ENCODE results near the gene OR2V1.
A peak's percentile ranks its signal among the peaks of the same experiment; 100 is the strongest.
"Not testable (repeated sequence)": the region's sequence is repeated elsewhere in the genome, so short reads cannot be mapped to it uniquely, and the experiment has no call there.

OR2V1 gene

DNA sequence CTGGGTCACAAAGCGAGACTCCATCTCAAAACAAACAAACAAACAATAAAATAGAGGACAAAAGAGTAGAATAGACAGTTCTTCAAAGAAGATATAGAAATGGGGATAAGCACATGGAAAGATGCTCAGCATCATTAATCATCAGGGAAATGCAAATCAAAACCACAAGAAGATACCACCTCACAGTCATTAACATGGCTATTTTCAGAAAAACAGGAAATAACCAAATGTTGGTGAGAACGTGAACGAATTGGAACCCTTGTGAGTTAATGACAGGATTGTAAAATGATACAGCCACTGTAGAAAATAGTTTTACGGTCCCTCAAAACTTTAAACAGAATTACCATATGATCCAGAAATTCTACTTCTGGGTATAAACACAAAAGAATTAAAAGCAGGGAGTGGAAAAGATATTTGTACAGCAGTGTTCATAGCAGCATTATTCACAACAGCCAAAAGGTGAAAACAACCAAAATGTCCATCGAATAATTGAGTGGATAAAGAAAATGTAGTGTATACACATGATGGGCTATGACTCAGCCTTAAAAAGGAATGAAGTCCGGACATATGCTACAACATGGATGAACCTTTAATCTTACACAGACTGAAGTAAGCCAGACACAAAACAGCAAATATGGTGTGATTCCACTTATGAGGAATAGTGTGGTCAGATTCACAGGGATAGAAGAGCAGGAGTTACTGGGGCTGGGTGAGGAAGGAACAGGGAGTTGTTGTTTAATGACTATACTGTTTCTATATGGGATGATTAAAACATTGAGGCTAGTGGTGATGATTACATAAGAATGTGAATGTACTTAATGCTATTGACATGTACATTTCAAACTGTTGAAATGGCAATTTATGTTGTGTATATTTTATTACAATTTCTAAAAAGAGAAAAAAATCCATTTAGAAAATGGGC, 36.1 kb upstream of the OR2V1 start:
- peaks cover 58% of the 10 kb centered on the region for H3K4me1 Mint-ChIP-seq (ENCODE audit: low read depth)
- no peak overlapping the region for H3K4me3 Mint-ChIP-seq
- no peak for DNase-seq (ENCODE audit: low spot score)
- H3K27ac Mint-ChIP-seq = peak overlapping the region; percentile 49
- peaks cover 7% of the 10 kb centered on the region for H3K36me3 Mint-ChIP-seq (ENCODE audit: low read depth)
- no peaks in the 10 kb centered on the region for H3K9me3 Mint-ChIP-seq
- peaks cover 37% of the 10 kb centered on the region for H3K27me3 Mint-ChIP-seq (ENCODE audit: low read depth)

DNA sequence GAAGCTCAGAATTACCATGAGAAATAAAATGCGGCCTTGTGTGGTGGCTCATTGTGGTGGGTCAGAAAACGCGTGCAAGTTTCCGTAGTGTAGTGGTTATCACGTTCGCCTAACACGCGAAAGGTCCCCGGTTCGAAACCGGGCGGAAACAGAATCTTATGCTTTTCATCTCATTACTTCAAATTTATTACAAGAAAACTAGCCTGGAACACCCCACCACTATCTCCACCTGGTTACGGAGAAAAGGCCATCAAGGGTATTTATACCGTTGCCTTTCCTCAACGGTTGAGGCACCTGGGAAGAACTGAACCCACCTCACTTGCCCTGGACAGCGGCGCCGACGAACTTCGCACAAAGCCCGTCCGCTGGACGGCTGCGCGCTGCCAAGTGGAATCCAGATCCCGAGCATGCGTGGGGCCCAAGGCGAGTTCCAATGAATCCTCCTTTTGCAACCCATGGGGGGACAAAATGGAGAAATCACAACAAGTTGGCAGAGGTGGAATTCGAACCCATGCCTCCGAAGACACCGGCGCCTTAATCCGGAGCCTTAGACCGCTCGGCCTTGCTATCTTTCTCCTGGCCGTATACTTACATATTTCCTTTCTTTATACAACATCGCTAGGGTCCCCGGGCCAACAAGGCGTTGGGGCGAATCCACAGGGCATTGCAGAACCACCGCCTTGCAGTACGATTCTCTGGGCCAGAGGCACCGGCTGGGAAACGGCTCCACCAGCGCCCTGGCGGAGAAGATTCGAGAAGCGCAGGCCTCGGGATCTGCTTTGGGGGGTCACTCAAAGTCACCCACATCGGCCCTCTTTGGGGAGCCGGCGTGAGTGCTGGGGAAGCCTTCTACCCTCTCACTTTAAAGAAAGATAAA, 33.3 kb upstream of the OR2V1 start:
- Mint-ChIP-seq H3K4me1 (ENCODE audit: low read depth) (peaks cover 44% of the 10 kb centered on the region), H3K9me3 (no peaks in the 10 kb centered on the region), H3K36me3 (ENCODE audit: low read depth) (peaks cover 3% of the 10 kb centered on the region), H3K27ac (peak overlapping the region; percentile 95), H3K4me3 (peak overlapping the region; percentile 82), H3K27me3 (ENCODE audit: low read depth) (peaks cover 23% of the 10 kb centered on the region)
- no peak for DNase-seq (ENCODE audit: low spot score)

DNA sequence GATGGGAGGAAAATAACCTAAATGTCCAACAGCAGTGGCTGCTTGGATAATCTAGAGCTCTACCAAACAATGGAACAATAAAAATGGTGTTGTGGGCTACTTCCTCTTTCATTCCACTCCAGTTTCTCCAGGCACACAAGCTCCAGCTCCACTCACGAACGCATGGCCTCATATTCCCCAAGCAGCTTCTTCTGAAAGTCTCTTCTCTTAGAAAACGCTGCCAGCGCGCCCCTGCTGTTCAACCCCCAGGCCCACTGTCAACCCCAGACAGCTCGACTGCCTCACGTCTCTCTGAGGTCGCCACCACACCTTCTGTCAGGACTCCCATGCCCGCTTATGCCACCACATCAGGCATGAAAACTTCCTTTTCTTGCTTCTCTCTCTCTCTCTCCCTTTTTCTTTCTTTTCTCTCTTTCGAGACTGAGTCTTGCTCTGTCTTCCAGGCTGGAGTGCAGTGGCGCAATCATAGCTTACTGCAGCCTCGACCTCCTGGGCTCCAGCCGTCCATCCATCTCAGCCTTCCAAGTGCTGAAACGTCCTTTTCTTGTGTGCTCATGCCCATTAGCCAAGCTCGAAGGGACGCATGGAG, 32.6 kb upstream of the OR2V1 start:
- peaks cover 17% of the 10 kb centered on the region for H3K27me3 Mint-ChIP-seq (ENCODE audit: low read depth)
- no peak for DNase-seq (ENCODE audit: low spot score)
- peak overlapping the region; percentile 95 for H3K27ac Mint-ChIP-seq
- H3K4me3 Mint-ChIP-seq = peak overlapping the region; percentile 82
- H3K9me3 Mint-ChIP-seq = no peaks in the 10 kb centered on the region
- H3K4me1 Mint-ChIP-seq (ENCODE audit: low read depth) = peaks cover 40% of the 10 kb centered on the region
- H3K36me3 Mint-ChIP-seq (ENCODE audit: low read depth) = no peaks in the 10 kb centered on the region

DNA sequence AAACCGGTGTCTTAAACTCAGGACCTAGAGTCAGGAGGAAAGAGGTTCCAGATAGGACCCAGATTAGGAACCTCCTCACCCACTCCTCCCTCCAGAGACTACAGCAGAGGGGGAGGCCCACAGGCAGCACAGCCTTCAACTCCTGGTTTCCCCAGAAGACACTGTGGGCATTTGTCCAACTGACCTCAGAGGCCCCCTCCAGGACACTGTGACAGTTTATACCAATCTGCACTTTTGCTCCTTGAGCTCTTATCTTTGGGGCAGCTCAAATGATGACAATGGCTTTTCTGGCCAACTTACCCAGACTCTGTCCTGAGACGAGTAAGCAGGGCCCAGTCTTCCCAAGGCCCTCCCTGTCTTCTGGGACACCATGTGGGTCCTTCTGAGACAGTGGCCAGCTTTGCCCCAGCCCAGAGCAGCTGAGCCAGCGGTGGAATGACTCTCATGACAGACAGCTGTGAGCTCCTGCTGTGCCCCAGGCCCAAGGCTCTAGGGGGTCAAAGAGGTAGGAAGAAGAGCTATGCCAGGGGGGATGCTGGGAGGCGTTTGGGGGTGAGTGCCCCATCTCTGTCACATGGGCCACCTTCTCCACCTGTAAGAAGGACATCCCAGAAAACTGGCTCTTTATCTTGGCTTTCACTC, 30.7 kb upstream of the OR2V1 start:
- H3K27ac Mint-ChIP-seq = peak overlapping the region; percentile 95
- no peak for DNase-seq (ENCODE audit: low spot score)
- H3K9me3 Mint-ChIP-seq = no peaks in the 10 kb centered on the region
- H3K36me3 Mint-ChIP-seq (ENCODE audit: low read depth) = no peaks in the 10 kb centered on the region
- peak overlapping the region; percentile 77 for H3K4me3 Mint-ChIP-seq
- peaks cover 12% of the 10 kb centered on the region for H3K27me3 Mint-ChIP-seq (ENCODE audit: low read depth)
- H3K4me1 Mint-ChIP-seq (ENCODE audit: low read depth) = peaks cover 25% of the 10 kb centered on the region

DNA sequence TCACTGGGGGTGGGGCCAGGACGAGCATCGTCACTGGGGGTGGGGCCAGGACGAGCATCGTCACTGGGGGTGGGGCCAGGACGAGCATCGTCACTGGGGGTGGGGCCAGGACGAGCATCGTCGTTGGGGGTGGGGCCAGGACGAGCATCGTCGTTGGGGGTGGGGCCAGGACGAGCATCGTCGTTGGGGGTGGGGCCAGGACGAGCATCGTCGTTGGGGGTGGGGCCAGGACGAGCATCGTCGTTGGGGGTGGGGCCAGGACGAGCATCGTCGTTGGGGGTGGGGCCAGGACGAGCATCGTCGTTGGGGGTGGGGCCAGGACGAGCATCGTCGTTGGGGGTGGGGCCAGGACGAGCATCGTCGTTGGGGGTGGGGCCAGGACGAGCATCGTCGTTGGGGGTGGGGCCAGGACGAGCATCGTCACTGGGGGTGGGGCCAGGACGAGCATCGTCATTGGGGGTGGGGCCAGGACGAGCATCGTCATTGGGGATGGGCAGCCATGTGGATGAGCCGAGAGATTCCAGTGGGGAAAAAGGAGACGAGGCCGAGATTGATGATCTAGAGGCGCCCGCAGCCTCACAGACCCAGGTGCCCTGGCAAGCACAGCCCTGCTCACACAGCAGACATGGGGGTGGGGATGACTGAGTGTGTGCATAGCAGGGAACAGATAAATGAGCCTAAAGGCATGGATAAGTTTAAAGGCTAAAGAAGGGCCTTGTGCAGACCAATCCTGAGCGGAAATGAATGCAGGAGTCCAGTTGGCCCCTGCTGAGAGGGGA, 30.0 kb upstream of the OR2V1 start:
- peak; percentile 46 for DNase-seq (ENCODE audit: low spot score)
- peaks cover 24% of the 10 kb centered on the region for H3K4me1 Mint-ChIP-seq (ENCODE audit: low read depth)
- H3K4me3 Mint-ChIP-seq = peak overlapping the region; percentile 77
- not testable (repeated sequence) for H3K27me3 Mint-ChIP-seq (ENCODE audit: low read depth); H3K9me3 Mint-ChIP-seq; H3K36me3 Mint-ChIP-seq (ENCODE audit: low read depth)
- H3K27ac Mint-ChIP-seq = peak overlapping the region; percentile 95

DNA sequence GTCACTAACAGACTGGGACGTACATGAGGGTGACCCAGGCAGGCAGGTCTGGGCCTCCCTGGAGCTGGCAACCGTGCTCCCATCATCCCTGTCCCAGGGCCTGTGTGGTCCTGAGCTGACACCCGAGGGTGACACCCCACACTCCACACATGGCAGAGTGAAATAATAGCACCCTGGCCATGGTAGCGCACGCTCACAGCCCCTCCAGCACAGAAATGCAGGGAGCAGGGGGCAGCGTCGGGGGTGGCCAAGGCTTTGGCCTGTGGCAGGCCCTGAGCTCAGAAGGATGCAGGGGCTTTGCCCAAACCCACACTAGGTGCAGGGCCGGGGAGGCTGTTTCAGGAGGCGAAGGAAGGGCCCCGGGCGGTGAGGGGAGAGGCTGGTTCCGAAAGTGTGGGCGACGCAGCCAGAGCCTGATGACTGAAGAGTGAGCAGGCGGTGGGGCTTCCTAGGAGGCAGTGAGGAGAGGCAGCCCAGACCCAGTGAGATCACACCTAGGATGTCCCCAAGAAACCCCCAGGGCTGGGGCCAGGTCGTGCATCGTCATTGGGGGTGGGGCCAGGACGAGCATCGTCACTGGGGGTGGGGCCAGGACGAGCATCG, 29.3 kb upstream of the OR2V1 start:
- Mint-ChIP-seq H3K9me3 (no peaks in the 10 kb centered on the region), H3K27me3 (ENCODE audit: low read depth) (peaks cover 3% of the 10 kb centered on the region), H3K4me1 (ENCODE audit: low read depth) (peaks cover 22% of the 10 kb centered on the region), H3K4me3 (peak overlapping the region; percentile 70), H3K27ac (peak overlapping the region; percentile 95), H3K36me3 (ENCODE audit: low read depth) (no peaks in the 10 kb centered on the region)
- peak; percentile 80 for DNase-seq (ENCODE audit: low spot score)

DNA sequence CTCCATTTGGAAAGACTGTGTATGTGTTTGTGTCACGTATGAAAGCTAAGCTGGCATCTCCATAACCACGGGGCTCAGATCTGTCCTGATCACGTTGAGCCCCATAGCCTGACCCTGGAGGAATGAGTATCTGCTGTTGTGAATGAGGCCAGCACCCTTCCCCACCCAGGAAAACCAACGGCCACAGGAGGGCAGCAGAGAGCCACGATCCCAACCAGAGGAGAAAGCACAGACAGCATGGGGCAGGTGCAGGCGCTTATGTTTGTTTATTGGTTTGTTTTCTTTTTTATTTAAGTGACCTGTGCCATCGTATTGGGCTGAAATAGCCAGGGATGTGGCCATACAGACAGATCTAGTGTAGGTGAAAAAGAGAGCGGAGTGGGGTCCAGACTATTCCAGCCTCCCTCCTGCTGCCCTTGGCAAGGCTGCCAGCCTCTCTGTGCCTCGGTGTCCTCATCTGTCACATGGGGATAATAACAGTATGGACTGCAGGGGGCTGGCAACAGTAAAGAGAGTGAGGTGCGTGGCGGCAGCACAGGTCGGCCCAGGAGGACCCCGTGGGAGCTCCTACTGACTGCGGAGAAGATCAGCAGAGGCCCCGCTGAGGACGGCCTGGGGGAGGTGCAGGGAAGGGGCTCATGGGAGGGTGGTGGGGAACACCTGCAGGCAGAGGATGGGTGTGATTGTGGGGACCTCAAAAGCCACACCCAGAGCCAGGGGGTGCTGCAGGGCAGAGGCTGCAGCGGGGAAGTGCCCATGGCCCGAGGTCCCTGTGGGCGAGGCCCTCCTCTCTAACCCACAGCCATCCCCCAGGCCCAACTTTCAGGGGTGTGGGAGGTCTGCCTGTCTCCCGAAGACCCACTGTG, 28.6 kb upstream of the OR2V1 start:
- Mint-ChIP-seq H3K9me3 (peaks cover 4% of the 10 kb centered on the region), H3K27me3 (ENCODE audit: low read depth) (peaks cover under 1% of the 10 kb centered on the region), H3K4me3 (peak overlapping the region; percentile 68), H3K27ac (peak overlapping the region; percentile 96), H3K4me1 (ENCODE audit: low read depth) (peaks cover 20% of the 10 kb centered on the region), H3K36me3 (ENCODE audit: low read depth) (no peaks in the 10 kb centered on the region)
- DNase-seq (ENCODE audit: low spot score) = peak; percentile 82

DNA sequence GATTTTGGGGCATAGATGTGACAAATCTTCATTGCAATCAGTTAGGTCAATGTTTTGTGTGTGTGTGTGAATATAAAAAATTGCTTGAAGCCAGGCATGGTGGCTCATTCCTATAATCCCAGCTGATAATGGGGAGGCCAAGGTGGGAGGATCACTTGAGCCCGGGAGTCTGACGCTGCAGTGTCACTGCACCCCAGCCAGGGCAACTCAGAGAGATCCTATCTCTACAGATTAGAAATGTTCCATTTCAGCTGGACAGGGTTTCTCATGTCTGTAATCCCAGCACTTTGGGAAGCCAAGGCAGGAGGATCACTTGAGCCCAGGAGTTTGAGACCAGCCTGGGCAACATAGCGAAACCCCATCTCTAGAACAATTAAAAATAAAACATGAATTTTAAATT, 27.9 kb upstream of the OR2V1 start:
- Mint-ChIP-seq H3K9me3 (peaks cover 4% of the 10 kb centered on the region), H3K36me3 (ENCODE audit: low read depth) (no peaks in the 10 kb centered on the region), H3K4me3 (no peak overlapping the region), H3K27ac (no peak overlapping the region), H3K4me1 (ENCODE audit: low read depth) (peaks cover 22% of the 10 kb centered on the region), H3K27me3 (ENCODE audit: low read depth) (no peaks in the 10 kb centered on the region)
- no peak for DNase-seq (ENCODE audit: low spot score)

DNA sequence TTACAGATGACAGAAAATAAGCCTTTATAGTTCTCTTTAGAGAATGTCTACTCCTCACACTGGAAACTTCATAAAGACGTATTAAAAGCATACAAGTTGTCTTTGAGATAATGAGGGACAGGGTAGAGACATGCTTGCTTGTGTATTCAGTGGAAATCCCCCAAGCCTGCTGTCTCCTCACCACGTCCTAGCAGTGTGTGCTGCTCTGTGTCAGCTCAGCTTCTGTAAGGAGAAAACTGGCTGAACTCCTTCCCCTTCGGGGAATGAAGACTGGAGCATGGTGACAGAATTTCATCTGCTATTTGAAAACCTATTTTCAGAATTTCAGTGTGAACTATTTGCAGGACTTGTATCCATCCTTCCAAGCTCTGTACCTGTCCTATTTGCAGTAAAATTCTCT, 25.8 kb upstream of the OR2V1 start:
- Mint-ChIP-seq H3K4me1 (ENCODE audit: low read depth) (peaks cover 13% of the 10 kb centered on the region), H3K27ac (no peak overlapping the region), H3K36me3 (ENCODE audit: low read depth) (no peaks in the 10 kb centered on the region), H3K4me3 (no peak overlapping the region), H3K27me3 (ENCODE audit: low read depth) (no peaks in the 10 kb centered on the region), H3K9me3 (peaks cover 4% of the 10 kb centered on the region)
- DNase-seq (ENCODE audit: low spot score) = no peak

DNA sequence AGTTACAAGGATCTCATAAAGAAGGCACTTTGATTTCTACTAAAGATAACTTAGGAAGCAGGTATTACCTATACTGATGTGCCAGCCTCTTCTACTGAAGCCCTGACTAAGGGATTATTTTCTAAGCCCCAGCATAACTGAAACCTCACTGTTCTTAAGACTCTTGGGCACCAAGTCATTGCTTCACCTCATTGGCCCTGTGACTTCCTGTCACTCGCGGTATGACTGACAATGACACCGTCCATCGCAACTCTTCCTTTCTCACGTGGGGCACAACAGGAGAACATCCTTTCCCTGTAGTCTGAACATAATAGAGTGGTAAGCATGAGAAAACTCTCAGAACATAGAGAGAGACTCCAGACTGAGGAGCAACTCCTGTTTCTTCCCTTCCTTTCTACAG, 22.8 kb upstream of the OR2V1 start:
- Mint-ChIP-seq H3K4me1 (ENCODE audit: low read depth) (peaks cover 9% of the 10 kb centered on the region), H3K27me3 (ENCODE audit: low read depth) (peaks cover 2% of the 10 kb centered on the region), H3K9me3 (peaks cover 4% of the 10 kb centered on the region), H3K4me3 (no peak overlapping the region), H3K27ac (no peak overlapping the region), H3K36me3 (ENCODE audit: low read depth) (no peaks in the 10 kb centered on the region)
- no peak for DNase-seq (ENCODE audit: low spot score)

DNA sequence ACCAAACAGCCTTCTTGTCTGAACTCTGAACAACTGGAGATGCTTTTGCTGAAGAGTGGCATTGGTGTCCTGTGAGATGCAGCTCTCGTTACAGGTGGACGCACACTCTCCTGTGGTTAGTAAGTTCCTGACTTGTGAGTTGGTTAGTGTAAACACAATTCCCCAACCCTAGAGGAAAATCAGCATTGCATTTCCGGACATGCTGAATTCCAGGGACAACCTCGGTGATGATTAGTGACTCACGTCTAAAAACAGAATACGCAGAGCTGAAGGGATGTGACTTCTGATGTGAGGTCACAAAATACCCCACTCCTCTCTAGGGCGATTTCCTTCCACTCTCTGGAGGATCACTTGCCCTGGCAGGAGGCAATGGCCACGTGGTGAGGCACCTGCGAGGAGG, 21.4 kb upstream of the OR2V1 start:
- Mint-ChIP-seq H3K27me3 (ENCODE audit: low read depth) (peaks cover 5% of the 10 kb centered on the region), H3K27ac (no peak overlapping the region), H3K36me3 (ENCODE audit: low read depth) (no peaks in the 10 kb centered on the region), H3K9me3 (peaks cover 4% of the 10 kb centered on the region), H3K4me1 (ENCODE audit: low read depth) (peaks cover 9% of the 10 kb centered on the region), H3K4me3 (no peak overlapping the region)
- DNase-seq (ENCODE audit: low spot score) = no peak

DNA sequence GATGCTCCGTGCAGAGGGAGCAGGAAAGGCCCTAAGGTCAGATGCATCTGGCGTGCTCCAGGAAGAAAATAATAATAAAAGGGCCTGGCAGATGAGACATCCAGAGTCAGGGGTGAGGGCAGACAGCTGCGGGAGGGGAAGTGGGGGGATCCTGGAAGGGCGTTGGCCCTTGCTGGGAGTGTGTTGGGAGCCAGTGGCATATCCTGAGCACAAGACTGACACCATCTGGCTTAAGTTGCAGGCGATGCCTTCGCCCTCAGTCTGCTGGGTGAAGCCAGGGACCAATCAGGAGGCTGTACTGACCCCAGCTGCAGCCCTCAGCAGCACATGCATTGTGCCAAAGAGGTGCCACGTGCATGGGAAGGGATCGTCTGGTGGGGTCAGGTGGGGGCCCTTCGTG, 20.2 kb upstream of the OR2V1 start:
- peaks cover 9% of the 10 kb centered on the region for H3K4me1 Mint-ChIP-seq (ENCODE audit: low read depth)
- peaks cover 4% of the 10 kb centered on the region for H3K9me3 Mint-ChIP-seq
- H3K27me3 Mint-ChIP-seq (ENCODE audit: low read depth) = peaks cover 7% of the 10 kb centered on the region
- no peaks in the 10 kb centered on the region for H3K36me3 Mint-ChIP-seq (ENCODE audit: low read depth)
- H3K27ac Mint-ChIP-seq = no peak overlapping the region
- H3K4me3 Mint-ChIP-seq = no peak overlapping the region
- DNase-seq (ENCODE audit: low spot score) = no peak
